Nephron progenitor cell (in vitro differentiated cells): ENCODE data around the gene TBC1D22A.
A peak's percentile ranks its signal among the peaks of the same experiment; 100 is the strongest.

Source experiments
- DNase-seq: peaks from one replicate; pipeline ENCODE4 v3.0.0; 2021
- H3K27ac Mint-ChIP-seq: 2 replicates; pipeline ENCODE4 v1.8.0; 2021; ENCODE audit warnings: mild to moderate bottlenecking, moderate library complexity, mixed read lengths
- H3K27me3 Mint-ChIP-seq: 2 replicates; pipeline ENCODE4 v1.8.0; 2021; ENCODE audit warnings: mild to moderate bottlenecking, low read depth, mixed read lengths; ENCODE audit not compliant: poor library complexity
- H3K36me3 Mint-ChIP-seq: 2 replicates; pipeline ENCODE4 v1.8.0; 2021; ENCODE audit warnings: low read depth, mixed read lengths
- H3K4me1 Mint-ChIP-seq: 2 replicates; pipeline ENCODE4 v1.8.0; 2021; ENCODE audit warnings: mixed read lengths
- H3K4me3 Mint-ChIP-seq: 2 replicates; pipeline ENCODE4 v1.8.0; 2021; ENCODE audit warnings: mild to moderate bottlenecking, moderate library complexity, mixed read lengths
- H3K9me3 Mint-ChIP-seq: 2 replicates; pipeline ENCODE4 v1.8.0; 2021; ENCODE audit warnings: mild to moderate bottlenecking, moderate library complexity, mixed read lengths
- TF ChIP-seq, protein P1 (sequence below): fragments of 200-600 bp; sonication (generic); IDR thresholded peaks from 2 replicates; pipeline ENCODE4 v1.5.0; 2021; ENCODE audit warnings: antibody characterized with exemption

The TBC1D22A gene

DNA sequence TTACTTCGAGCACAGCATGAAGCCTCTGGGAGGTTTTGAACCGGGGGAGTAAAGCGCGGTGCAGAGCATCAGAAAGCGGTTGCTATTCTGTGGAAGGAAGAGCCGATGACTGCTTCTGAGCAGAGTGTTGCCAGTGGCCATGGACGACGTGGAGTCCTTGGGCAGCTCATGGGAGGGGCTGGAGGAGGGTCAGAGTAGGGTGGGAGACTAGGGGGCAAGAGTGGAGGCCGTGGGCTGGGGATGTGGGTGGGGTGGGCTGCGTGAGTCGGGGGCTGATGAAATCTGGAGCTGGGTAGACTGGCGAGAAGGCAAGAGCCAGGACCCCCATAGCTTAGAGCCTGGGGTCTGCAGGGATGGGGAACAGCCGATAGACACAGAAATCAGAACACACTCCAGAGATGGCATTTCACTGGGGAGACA, 40.2 kb downstream of the TBC1D22A start:
- DNase-seq = no peak
- Mint-ChIP-seq H3K27me3 (no peaks in the 10 kb centered on the region), H3K4me3 (no peak overlapping the region), H3K9me3 (no peaks in the 10 kb centered on the region), H3K36me3 (peaks cover 27% of the 10 kb centered on the region), H3K27ac (no peak overlapping the region), H3K4me1 (peaks cover 15% of the 10 kb centered on the region)
- TF ChIP-seq, protein P1, sequence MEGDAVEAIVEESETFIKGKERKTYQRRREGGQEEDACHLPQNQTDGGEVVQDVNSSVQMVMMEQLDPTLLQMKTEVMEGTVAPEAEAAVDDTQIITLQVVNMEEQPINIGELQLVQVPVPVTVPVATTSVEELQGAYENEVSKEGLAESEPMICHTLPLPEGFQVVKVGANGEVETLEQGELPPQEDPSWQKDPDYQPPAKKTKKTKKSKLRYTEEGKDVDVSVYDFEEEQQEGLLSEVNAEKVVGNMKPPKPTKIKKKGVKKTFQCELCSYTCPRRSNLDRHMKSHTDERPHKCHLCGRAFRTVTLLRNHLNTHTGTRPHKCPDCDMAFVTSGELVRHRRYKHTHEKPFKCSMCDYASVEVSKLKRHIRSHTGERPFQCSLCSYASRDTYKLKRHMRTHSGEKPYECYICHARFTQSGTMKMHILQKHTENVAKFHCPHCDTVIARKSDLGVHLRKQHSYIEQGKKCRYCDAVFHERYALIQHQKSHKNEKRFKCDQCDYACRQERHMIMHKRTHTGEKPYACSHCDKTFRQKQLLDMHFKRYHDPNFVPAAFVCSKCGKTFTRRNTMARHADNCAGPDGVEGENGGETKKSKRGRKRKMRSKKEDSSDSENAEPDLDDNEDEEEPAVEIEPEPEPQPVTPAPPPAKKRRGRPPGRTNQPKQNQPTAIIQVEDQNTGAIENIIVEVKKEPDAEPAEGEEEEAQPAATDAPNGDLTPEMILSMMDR = no peak

DNA sequence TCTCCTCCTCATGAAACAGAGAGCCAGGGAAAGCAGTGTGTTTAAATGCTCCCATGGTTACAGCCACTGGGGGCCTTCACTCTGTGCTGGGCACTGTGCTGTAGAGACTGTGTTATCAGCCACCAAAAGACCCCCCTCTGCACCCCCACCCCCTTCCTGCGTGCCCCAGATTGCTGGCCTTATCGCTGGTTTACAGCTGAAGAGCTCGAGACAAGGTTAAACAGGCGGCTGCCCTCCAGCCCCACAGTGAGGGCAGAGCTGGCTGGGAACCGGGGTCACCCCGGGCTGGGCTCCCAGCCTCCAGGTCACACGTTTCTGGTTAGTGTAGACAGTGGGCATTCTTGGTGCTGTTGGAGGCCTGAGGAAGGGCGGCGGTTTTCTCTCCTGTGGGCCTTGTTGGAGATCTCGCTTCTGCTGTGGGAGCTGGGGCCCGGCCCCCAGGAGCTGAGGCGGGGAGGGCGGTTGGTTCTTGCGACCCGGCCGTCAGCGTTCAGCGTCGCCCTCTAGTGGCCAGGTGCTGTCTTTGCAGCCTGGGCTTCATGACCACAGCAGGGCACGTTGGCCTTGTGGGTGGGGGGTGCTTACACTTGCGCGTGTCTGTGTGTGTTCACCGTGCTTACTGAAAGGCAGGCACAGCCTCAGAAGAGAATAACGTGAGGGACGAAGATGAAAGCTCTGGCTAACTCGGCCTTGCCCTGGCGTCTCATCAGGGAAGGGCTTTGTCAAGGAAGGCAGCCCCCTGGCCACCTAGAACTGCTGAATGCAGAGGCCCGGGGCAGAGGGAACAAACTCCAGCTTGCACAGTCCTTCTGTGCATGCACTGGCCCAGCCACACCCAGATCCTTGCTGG, 40.8 kb downstream of the TBC1D22A start:
- H3K4me3 Mint-ChIP-seq = no peak overlapping the region
- H3K36me3 Mint-ChIP-seq = peaks cover 29% of the 10 kb centered on the region
- no peaks in the 10 kb centered on the region for H3K27me3 Mint-ChIP-seq
- no peaks in the 10 kb centered on the region for H3K9me3 Mint-ChIP-seq
- H3K27ac Mint-ChIP-seq = no peak overlapping the region
- H3K4me1 Mint-ChIP-seq = peaks cover 14% of the 10 kb centered on the region
- peak; percentile 67 for DNase-seq
- TF ChIP-seq, protein P1 = peak; percentile 94

DNA sequence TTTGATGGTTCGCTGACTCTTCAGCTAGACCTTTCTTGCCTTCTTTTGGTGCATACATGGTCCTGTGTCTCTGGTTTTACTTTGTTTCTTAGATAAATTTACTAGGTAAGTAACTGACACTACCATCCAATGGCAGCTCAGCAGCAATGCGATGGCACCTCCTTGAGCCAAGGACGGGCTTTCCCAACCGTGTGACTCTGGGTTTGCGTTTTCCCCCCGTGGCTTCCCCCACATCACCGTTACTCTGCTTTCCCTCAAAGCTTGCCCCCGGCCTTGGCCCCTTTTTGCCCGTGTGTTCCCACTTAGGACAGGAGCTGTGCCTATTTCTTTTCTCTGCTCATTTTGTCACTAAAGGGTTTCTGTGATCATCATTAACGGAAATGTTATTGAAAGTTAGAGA, 41.5 kb downstream of the TBC1D22A start:
- TF ChIP-seq, protein P1 = no peak
- H3K4me3 Mint-ChIP-seq = no peak overlapping the region
- peaks cover 27% of the 10 kb centered on the region for H3K36me3 Mint-ChIP-seq
- DNase-seq = no peak
- H3K9me3 Mint-ChIP-seq = no peaks in the 10 kb centered on the region
- H3K27ac Mint-ChIP-seq = no peak overlapping the region
- peaks cover 7% of the 10 kb centered on the region for H3K4me1 Mint-ChIP-seq
- H3K27me3 Mint-ChIP-seq = no peaks in the 10 kb centered on the region

DNA sequence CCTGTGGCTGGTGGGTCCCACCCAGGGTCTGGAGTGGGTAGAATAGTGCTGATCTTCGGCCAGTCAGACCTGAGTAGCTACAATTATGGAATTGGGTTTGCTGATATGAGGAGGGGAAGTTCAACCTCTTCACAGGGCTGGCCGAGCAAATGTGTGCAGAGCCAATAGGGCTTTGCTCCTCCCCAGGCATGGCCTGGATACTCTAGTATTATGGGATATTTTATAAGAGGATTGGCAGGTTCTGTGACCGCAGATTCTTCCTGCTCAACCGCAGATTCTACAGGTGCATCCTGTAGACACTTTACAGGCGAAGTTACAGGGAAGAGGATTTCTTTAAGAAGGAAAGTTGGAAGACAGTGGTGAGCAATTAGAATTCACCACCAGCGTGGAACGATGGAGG, 44.3 kb downstream of the TBC1D22A start:
- Mint-ChIP-seq H3K9me3 (no peaks in the 10 kb centered on the region), H3K4me3 (no peak overlapping the region), H3K27ac (no peak overlapping the region), H3K4me1 (peaks cover 10% of the 10 kb centered on the region), H3K36me3 (peaks cover 31% of the 10 kb centered on the region), H3K27me3 (no peaks in the 10 kb centered on the region)
- TF ChIP-seq, protein P1 = no peak
- no peak for DNase-seq

DNA sequence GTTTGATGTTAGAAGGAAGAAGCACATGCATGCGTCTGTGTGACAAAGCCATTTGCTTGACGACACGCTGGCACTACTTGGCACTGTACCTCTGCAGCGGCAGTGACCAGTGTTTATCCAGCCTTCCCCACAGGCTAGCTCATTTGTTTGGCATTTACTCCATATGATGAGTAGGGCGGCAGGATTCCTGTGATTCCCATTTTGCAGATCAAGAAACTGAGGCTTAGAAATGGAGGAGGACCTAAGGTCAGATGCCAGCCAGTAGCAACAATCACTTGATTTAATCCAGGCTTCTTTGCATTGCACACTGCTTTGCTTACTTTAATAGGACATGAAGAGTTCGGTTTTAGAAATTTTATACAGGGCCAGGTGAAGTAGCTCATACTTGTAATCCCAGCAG, 45.0 kb downstream of the TBC1D22A start:
- peaks cover 31% of the 10 kb centered on the region for H3K36me3 Mint-ChIP-seq
- no peaks in the 10 kb centered on the region for H3K27me3 Mint-ChIP-seq
- no peak overlapping the region for H3K4me3 Mint-ChIP-seq
- no peak for DNase-seq
- TF ChIP-seq, protein P1 = no peak
- H3K9me3 Mint-ChIP-seq = no peaks in the 10 kb centered on the region
- no peak overlapping the region for H3K27ac Mint-ChIP-seq
- peaks cover 17% of the 10 kb centered on the region for H3K4me1 Mint-ChIP-seq
